HepG2 (cell line): ENCODE results near the gene GLYATL3. TPM values are rescaled to one million over a fixed set of nuclear protein-coding genes. Genes with fewer than 3 reads are reported as not detected.

Experiments
- AGO2 ChIP-seq: fragments of 200-400 bp; formaldehyde crosslinking; optimal IDR thresholded peaks from 2 replicates; pipeline ENCODE3; 2017; ENCODE audit warnings: mild to moderate bottlenecking, low read depth, low read length, moderate library complexity
- AKNA ChIP-seq: sonication (generic); formaldehyde crosslinking; IDR thresholded peaks from 2 replicates; pipeline ENCODE4 v1.4.0; 2020; ENCODE audit warnings: missing genetic modification reagents, borderline replicate concordance
- ELF3 ChIP-seq: IDR thresholded peaks from 2 replicates; pipeline ENCODE4 v1.6.1; 2016; ENCODE audit warnings: missing genetic modification reagents, missing compliant biosample characterization
- FOXA1 ChIP-seq, 2 experiments: fragments of 450-650 bp in 1 of 2; sonication (generic) in 1 of 2; formaldehyde crosslinking in 1 of 2; IDR thresholded peaks; 2 replicates each; pipeline versions ENCODE4 v1.4.0 to v1.6.1; 2016 to 2020; ENCODE audit warnings: missing genetic modification reagents in 1 of 2
- GABPB1 ChIP-seq: IDR thresholded peaks from 2 replicates; pipeline ENCODE4 v1.6.1; 2016; ENCODE audit warnings: mild to moderate bottlenecking, missing genetic modification reagents, moderate library complexity, missing compliant biosample characterization
- HDAC2 ChIP-seq: sonication (generic); formaldehyde crosslinking; IDR thresholded peaks from 2 replicates; pipeline ENCODE4 v1.4.0; 2020; ENCODE audit warnings: missing genetic modification reagents
- IKZF4 ChIP-seq: sonication (generic); formaldehyde crosslinking; IDR thresholded peaks from 2 replicates; pipeline ENCODE4 v1.5.1; 2020; ENCODE audit warnings: borderline replicate concordance, mild to moderate bottlenecking, low read depth, missing genetic modification reagents; ENCODE audit errors: not compliant biosample characterization
- NAIF1 ChIP-seq: sonication (generic); formaldehyde crosslinking; IDR thresholded peaks from 2 replicates; pipeline ENCODE4 v1.5.0; 2020; ENCODE audit warnings: mild to moderate bottlenecking, missing genetic modification reagents, borderline replicate concordance
- NR3C1 ChIP-seq: sonication (generic); formaldehyde crosslinking; IDR thresholded peaks from 2 replicates; pipeline ENCODE4 v1.4.0; 2020; ENCODE audit warnings: missing genetic modification reagents
- RXRB ChIP-seq: IDR thresholded peaks from 2 replicates; pipeline ENCODE4 v1.6.1; 2016; ENCODE audit warnings: borderline replicate concordance, missing genetic modification reagents, missing compliant biosample characterization
- SKIL ChIP-seq: sonication (generic); formaldehyde crosslinking; IDR thresholded peaks from 2 replicates; pipeline ENCODE4 v1.8.0; 2022; ENCODE audit warnings: missing genetic modification reagents, mild to moderate bottlenecking, moderate library complexity, borderline replicate concordance
- ZBTB10 ChIP-seq: sonication (generic); formaldehyde crosslinking; IDR thresholded peaks from 2 replicates; pipeline ENCODE4 v1.4.0; 2020; ENCODE audit warnings: missing genetic modification reagents, borderline replicate concordance
- ZNF33A ChIP-seq: sonication (generic); formaldehyde crosslinking; IDR thresholded peaks from 2 replicates; pipeline ENCODE4 v1.5.1; 2020; ENCODE audit warnings: missing genetic modification reagents, mild to moderate bottlenecking, moderate library complexity, borderline replicate concordance
- ZNF644 ChIP-seq: IDR thresholded peaks from 2 replicates; pipeline ENCODE4 v1.6.1; 2016; ENCODE audit warnings: low read depth
- ZNF761 ChIP-seq: sonication (generic); formaldehyde crosslinking; conservative IDR thresholded peaks from 2 replicates; pipeline ENCODE4 v1.4.0; 2020; ENCODE audit warnings: mild to moderate bottlenecking, missing genetic modification reagents
- ZNF800 ChIP-seq: sonication (generic); formaldehyde crosslinking; IDR thresholded peaks from 2 replicates; pipeline ENCODE4 v1.4.0; 2020; ENCODE audit warnings: missing genetic modification reagents
- polyA plus RNA-seq, 8 experiments: library from polyadenylated mRNA; depleted of rRNA in 3 of 8; stranded (reverse) in 7 of 8; unstranded in 1 of 8; fragments of >200 nt; fragmentation: Illumina TruSeq in 4 of 8; extraction: Trizol in 4 of 8; gene quantifications; 2 replicates each; pipeline versions ENCODE4 v1.2.1 to v1.2.3, GENCODE V29; 2011 to 2016; ENCODE audit warnings: low read depth in 4 of 8, missing spikeins in 1 of 8, mixed read lengths in 1 of 8; ENCODE audit not compliant: insufficient read depth in 1 of 8
- total RNA-seq, 5 experiments: library from RNA; depleted of rRNA; stranded (reverse); fragments of >200 nt; fragmentation: Illumina TruSeq; extraction: Trizol; gene quantifications; 2 replicates each; pipeline ENCODE4 v1.2.3, GENCODE V29; 2016; ENCODE audit warnings: low read depth in 1 of 5

Gene GLYATL3
- total and polyA plus RNA-seq, 2 of the 13 experiments (the other 11 are each of a cell fraction or from before 2014, with no cell fraction given): 0.05 TPM; not detected in 1

- TF ChIP-seq RXRB (CRISPR knock-in tag): peak; percentile 74; the same call in 1 of the 2 replicates
- no peak for TF ChIP-seq ZBTB10
- TF ChIP-seq ZNF761 (CRISPR knock-in tag): peak; percentile 74; the same call in 1 of the 2 replicates
- no peak for TF ChIP-seq AGO2
- no peak for TF ChIP-seq IKZF4 (CRISPR knock-in tag)
- no peak for TF ChIP-seq NAIF1 (CRISPR knock-in tag)
- TF ChIP-seq AKNA: no peak
- TF ChIP-seq SKIL (CRISPR knock-in tag): no peak
- peak; percentile 87 for TF ChIP-seq ELF3 (CRISPR knock-in tag)
- TF ChIP-seq ZNF800 (CRISPR knock-in tag): peak; percentile 69; the same call in 1 of the 2 replicates
- no peak for TF ChIP-seq NR3C1 (CRISPR knock-in tag)
- TF ChIP-seq HDAC2 (CRISPR knock-in tag): peak; percentile 97
- no peak for TF ChIP-seq FOXA1 (IDR thresholded peaks at IDR 0.05)
- TF ChIP-seq FOXA1 (CRISPR knock-in tag; IDR thresholded peaks at IDR 0.05): peak; percentile 53
- peak; percentile 6; the same call in 1 of the 2 replicates for TF ChIP-seq ZNF33A
- 0 out of 2 replicates have a peak, but pooled peaks have one; percentile 40 for TF ChIP-seq ZNF644 (CRISPR knock-in tag)
- TF ChIP-seq GABPB1 (CRISPR knock-in tag): peak; percentile 98
Observed at GRCh38 chr6:49462927-49463611, 36.7 kb upstream of the GLYATL3 start, which contains the start of the genes CENPQ and MMUT (continued).
